OCI-LY7 (cell line): ENCODE data around the gene ELSPBP1.

ENCODE experiments used
- CTCF ChIP-seq: fragments of 200-600 bp; sonication (generic); conservative IDR thresholded peaks from 2 replicates; pipeline ENCODE4 v1.5.1; 2014; ENCODE audit warnings: mild to moderate bottlenecking, antibody characterized with exemption, low read length, moderate library complexity, mixed read lengths
- EZH2phosphoT487 ChIP-seq: fragments of 200-600 bp; sonication (generic); IDR thresholded peaks from 2 replicates; pipeline ENCODE4 v1.6.1; 2018; ENCODE audit warnings: low read depth, borderline replicate concordance, mild to moderate bottlenecking, mixed run types, antibody characterized with exemption, low read length, moderate library complexity, mixed read lengths

- TF ChIP-seq EZH2phosphoT487 (no peak), CTCF (no peak)
Measured at GRCh38 chr19:48059331-48059730, 64.9 kb downstream of the ELSPBP1 start.
